ENCODE measurements around the gene IQCE.

DNA sequence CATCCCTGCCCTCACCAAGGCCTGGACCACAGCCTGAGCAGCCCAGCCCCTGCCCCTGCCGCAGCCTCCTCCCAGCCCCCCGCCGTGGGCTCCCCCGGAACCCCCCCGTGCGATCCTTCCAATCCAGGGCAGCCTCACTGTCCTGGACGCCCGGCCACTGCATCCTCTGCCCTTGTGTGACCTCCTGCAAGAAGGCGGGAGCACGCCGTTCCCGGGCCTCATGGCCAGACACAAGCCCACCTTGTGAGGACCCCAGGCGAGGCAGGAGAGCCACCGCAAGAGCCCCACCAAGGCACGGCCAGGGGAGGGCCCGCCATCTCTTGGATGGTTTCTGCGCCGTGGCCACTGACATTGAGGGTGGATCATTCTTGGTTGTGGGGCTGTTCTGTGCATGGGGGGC, 47.0 kb upstream of the IQCE start:
- TF ChIP-seq, protein P1, sequence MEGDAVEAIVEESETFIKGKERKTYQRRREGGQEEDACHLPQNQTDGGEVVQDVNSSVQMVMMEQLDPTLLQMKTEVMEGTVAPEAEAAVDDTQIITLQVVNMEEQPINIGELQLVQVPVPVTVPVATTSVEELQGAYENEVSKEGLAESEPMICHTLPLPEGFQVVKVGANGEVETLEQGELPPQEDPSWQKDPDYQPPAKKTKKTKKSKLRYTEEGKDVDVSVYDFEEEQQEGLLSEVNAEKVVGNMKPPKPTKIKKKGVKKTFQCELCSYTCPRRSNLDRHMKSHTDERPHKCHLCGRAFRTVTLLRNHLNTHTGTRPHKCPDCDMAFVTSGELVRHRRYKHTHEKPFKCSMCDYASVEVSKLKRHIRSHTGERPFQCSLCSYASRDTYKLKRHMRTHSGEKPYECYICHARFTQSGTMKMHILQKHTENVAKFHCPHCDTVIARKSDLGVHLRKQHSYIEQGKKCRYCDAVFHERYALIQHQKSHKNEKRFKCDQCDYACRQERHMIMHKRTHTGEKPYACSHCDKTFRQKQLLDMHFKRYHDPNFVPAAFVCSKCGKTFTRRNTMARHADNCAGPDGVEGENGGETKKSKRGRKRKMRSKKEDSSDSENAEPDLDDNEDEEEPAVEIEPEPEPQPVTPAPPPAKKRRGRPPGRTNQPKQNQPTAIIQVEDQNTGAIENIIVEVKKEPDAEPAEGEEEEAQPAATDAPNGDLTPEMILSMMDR (IDR thresholded peaks at IDR 0.05; ENCODE audit: low read length) = no peak
- TF ChIP-seq EZH2 (optimal IDR thresholded peaks at IDR 0.05; ENCODE audit: low read depth, low read length) (no peak), EZH2phosphoT487 (IDR thresholded peaks at IDR 0.05; ENCODE audit: low read length) (no peak)

All from MM.1S (cell line).